HG03108 (cell line): Measurements from ENCODE around the gene MPPED1.

ENCODE experiments used
- ATAC-seq: cut with Tn5 transposase; IDR thresholded peaks from one replicate; pipeline ENCODE4 v1.9.1; 2021; ENCODE audit warnings: moderate library complexity; ENCODE audit not compliant: unreplicated experiment

MPPED1 gene

DNA sequence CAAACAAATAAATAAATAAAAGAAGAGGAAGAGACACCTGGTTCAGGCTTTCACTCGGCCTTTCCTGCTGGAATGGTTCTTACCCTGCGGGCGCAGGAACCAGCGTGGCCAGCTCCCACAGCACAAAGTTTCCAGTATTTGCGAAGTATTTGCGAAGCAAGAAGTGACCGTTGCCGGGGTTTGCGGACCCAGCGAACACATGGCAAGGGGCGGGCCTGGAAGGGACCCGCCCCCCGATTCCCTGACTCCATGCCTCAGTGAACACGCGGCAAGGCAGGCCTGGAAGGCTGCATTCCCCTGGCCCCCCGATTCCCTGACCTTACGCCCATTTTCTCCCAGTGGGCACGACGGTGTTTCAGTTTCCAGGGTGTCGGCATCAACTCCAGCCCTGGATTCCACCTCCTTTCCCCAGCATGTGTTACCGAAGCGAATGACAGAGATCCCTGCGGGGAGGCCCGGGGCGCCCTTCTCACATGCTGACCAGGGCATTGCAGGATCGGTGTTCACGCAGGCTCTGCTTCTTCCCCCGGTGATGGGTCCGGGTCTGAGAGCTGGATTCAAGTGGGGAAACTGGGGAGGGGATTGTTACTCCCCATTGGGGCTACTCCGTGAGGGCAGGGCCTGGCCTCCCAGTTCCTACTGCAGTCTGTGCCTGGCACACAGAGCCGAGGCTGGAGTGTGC lies 102.8 kb downstream of the MPPED1 start:
- no peak for ATAC-seq

DNA sequence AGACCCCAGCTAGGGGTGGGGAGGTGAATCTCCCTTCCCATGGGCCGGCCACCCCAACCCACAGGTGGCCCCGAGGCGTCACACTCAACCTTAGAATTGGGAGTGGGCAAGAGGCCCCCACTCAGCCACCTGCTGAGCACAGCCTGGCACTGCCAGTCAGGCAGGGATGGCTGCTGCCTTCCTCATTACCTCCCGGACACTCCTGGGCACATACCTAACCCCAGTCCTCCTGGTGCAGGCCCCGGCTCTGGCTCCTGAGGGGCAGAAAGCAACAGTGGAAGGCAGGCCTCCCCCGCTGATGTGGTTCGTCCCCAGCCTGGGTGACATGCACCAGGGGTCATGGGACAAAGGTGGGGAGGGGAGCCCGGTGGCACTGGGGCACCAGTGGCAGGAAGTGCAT lies 103.6 kb downstream of the MPPED1 start:
- no peak for ATAC-seq

DNA sequence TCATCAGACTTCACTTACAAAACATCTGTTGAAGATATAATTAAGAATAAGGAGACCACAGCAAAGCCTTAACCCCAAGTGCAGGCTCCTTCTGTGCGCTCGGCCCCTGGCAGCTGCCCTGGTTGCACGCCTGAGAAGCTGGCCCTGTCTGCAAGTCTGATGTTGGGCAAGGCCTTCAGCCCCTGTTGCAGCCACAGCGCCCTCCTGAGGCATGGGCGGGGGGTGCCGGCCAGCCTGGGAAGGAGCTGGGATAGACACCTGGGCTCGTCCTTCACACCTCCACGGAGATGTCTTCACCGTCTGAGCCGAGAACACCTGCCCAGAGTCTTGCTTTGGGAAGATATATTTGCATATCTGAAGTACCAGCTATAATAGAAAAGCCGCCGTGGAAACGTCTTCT lies 104.1 kb downstream of the MPPED1 start:
- ATAC-seq = no peak

DNA sequence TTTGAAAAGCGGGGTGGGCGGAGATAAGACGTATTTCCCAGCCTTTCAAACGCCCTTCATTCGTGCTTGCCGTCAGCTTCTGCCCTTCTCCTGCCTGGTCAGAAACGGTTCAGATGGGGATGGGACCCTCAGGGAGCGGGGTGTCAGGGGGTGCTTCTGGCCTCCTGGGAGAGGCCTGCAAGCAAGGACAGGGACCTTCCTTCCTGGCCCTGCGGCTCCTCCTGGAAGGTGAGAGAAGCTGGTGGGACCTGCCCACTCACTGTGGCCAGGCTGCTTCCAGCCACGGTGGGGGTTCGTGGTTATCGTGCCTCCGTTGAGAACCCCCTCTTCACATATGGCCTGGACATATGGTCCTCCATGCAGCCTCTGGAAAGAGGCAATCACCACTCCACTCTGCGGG lies 104.6 kb downstream of the MPPED1 start:
- no peak for ATAC-seq

GRCh38 chr22:43516996-43517635 lies 105.3 kb downstream of the MPPED1 start:
- no peak for ATAC-seq

- no peak for ATAC-seq
Measured at GRCh38 chr22:43520632-43521039, 108.8 kb downstream of the MPPED1 start.

GRCh38 chr22:43521716-43522115 lies 109.9 kb downstream of the MPPED1 start:
- no peak for ATAC-seq

DNA sequence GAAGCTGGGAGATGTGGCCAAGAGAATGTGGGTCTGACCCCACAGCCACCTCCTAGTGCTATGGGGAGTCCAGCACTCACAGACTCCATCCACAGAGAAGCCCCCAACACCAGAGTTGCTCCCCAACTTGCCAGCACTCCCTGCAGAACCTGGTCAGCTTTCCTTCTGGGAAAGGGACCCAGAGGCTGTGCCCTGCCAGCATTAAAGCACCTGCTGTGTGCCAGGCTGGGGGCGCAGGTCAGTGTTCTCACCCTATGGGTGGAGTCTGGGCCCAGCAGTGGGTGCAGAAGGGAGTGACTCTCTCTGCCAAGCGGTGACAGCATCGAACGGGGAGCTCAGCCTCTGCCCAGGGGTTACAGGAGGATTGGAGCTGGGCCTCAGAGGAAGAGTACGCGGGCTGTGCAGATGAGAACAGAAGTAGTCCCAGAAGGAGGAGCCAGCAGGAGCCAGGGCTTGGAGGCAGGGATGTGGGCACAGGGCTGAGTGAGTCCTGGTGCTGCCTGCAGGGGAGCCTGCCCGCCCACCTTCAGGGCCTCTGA lies 114.4 kb downstream of the MPPED1 start:
- ATAC-seq = no peak

DNA sequence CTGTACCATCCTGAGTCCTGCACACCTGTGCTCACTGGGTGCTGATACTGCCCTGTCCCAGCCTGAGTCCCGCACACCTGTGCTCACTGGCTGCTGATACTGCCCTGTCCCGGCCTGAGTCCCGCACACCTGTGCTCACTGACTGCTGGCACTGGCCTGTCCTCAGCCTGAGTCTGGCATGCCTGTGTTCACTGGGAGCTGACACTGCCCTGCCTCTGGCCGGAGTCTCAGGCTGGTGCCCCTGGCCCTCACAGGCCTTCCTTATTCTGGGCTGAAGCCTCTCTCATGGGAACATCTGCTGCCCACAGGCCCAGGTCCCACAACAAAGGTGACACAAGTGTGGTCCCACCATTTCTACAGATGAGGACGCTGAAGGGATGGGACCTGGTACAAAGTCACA lies 115.1 kb downstream of the MPPED1 start:
- no peak for ATAC-seq

GRCh38 chr22:43528601-43529360 lies 117.0 kb downstream of the MPPED1 start:
- no peak for ATAC-seq

GRCh38 chr22:43529461-43529860 lies 117.6 kb downstream of the MPPED1 start:
- ATAC-seq = no peak

GRCh38 chr22:43529934-43530333 lies 118.1 kb downstream of the MPPED1 start:
- no peak for ATAC-seq

GRCh38 chr22:43530349-43531201 lies 118.8 kb downstream of the MPPED1 start:
- no peak for ATAC-seq

DNA sequence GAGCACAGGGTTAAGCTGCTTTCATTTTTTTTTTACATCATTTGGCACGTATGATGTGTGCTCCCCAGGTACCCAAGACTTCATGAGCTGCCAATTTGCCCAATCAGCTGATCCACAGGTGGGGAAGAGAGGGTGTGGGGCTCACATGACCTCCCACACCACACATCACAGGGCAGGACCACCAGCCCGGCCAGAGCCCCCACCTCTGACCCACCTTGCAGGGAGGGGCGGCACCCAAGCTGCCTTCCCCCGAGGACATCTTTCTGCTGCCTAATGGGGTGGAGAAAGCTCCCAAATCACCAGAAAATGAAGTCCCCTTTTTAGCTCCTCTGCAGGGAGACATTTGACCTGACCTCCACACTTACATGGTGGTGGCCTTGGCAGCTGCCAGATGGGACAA lies 119.8 kb downstream of the MPPED1 start:
- no peak for ATAC-seq

DNA sequence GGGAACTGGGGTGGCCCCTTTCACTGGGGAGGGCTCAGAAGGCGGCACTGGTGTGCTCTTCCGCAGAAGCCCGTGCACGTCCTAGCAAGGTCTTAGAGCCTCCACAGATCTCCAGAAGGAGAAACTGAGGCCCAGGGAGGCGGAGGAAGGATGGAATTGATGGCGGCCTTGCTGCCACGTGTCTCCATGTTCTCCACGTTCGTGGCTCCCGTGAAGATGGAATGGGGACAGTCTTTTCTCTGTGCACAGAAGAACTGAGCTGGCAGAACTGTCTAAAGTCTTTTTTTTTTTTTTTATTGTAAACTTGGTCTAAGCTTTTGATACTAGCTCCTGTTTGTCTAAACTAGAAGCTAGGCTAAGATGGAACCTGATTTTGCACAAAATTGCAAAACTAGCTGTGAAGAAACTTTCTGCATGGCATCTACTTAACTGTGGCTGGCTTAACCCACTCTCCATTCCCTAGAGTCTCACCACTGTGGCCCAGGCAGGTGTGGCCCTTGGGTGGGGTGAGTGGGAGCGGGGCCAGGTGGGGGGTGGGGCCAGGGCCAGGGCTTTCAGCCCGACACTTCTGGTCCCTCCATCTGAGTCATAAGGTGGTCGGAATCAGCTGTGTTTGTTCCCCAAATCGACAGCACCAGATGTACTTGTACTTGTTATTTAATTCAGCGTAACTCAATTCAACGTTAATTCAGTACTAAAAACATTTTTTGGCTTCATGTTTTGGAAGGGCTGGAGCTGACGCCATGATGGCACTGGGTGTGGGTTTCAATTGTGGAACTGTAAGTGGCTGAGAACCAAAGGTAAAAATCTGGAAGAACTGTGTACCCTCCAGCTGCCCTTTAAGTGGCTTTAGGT lies 120.7 kb downstream of the MPPED1 start:
- no peak for ATAC-seq

DNA sequence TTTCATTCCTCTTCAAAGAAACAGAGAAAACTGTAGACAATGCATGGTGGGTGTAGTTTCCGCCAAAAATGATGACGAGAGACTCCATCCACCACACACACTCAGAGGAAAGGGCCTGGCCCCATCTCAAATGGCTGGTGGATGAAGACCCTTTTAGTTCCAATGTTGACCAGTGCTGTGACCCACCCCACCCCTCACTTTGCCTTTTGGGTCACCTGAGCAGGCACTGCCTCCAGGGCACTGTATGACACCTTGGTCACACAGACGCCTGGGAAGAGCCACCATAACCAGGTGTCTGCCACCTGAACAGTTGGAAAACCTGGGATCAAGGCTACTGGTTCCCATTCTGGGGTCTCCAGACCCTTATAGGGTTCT lies 121.3 kb downstream of the MPPED1 start:
- ATAC-seq = no peak

GRCh38 chr22:43533656-43534428 lies 122.0 kb downstream of the MPPED1 start:
- no peak for ATAC-seq

- no peak for ATAC-seq
Measured at GRCh38 chr22:43534916-43535315, 123.1 kb downstream of the MPPED1 start.

- no peak for ATAC-seq
Measured at GRCh38 chr22:43535336-43535735, 123.5 kb downstream of the MPPED1 start.
